Activated naive CD8-positive, alpha-beta T cell treated with anti-CD3 and anti-CD28 coated beads, Interleukin-2, amount 50 U/mL, for 16 hours (primary cell): ENCODE results near the gene SPTSSB.

ENCODE experiments used
- DNase-seq: peaks from one replicate; pipeline ENCODE4 v3.0.0-alpha.2; 2020; ENCODE audit warnings: low read depth, low spot score

The SPTSSB gene

DNA sequence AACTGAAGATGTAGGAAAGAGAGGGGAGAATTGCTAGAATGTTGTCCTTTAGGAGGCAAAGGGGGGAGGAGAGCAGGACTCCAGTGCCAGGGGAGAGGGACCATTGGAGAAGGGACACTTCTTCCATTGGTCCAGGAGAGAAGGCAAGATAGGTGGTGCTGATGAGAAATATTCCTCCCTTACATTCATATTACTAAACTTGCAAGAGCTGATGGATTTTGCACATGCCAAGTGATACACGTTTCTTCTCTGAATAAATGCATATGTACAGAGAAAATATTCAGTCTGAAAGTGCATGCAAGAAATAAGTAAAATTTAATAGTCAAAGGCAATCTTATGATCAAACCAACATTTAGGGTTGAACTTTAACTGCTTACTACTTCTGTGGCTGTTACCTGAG is 21.5 kb upstream of the SPTSSB start:
- DNase-seq = no peak

GRCh38 chr3:161390200-161390599 is 18.9 kb upstream of the SPTSSB start:
- DNase-seq = no peak

DNA sequence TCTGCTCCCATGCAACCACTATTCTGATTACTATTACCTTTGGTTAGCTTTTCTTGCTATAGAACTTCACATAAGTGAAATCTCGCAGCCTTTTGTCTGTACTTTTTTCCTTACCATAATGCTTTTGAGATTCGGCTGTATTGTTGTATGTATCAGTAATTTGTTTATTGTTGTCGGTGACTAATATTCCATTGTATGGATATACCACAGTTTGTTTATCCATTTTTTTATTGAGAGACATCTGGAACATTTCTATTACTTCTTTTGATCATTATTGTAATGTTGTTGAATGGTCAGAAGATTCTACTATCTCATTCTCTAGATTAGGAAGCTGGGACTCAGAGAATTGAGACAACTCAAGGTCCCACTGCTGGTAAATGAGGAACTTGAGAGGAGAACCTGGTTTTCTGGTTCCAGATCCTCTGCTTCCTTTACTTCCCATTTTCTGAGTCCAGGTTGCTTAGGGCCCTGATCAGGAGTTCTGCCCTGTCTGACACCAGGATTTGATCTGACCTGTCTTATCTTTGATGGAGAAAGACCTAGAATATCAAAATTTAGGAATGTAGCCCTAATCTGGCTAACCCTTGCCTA is 18.2 kb upstream of the SPTSSB start:
- no peak for DNase-seq

GRCh38 chr3:161388855-161389254 is 17.5 kb upstream of the SPTSSB start:
- DNase-seq = no peak

DNA sequence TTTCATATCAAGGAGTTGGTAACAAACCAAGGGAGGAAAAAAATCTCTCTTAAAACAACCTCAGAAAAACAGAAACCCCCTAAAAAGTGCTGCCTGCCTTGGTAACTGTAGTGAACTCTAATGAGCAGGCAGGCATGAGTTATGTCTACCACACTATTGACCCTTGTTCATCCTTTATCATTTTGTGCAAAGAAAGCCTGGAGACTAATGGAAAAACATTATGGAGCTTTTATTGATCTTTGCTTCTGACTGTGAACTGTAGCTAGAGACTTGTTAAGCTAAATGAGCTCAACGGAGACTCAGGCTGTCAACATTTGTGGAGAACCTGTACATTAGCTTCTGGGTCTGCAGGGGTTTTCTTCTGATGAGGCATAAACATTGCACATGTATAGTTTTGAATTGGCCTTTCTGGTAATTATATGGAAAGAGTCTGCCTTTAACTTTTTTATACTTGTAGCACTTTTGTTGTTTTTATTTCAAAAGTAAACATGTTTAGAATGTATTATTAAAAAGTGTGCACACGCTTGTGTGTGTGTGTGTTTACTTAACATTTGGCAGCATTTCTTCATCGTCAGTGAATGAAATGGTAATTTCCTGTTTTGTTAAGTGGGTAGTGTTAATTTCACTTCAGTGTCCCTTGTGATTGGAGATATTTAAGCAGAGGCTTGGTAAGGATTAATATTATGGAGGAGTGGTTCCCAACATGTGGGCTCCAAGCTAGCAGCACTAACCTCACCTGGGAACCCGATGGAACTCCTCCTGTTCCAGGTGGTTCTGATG is 15.9 kb upstream of the SPTSSB start:
- DNase-seq = no peak

DNA sequence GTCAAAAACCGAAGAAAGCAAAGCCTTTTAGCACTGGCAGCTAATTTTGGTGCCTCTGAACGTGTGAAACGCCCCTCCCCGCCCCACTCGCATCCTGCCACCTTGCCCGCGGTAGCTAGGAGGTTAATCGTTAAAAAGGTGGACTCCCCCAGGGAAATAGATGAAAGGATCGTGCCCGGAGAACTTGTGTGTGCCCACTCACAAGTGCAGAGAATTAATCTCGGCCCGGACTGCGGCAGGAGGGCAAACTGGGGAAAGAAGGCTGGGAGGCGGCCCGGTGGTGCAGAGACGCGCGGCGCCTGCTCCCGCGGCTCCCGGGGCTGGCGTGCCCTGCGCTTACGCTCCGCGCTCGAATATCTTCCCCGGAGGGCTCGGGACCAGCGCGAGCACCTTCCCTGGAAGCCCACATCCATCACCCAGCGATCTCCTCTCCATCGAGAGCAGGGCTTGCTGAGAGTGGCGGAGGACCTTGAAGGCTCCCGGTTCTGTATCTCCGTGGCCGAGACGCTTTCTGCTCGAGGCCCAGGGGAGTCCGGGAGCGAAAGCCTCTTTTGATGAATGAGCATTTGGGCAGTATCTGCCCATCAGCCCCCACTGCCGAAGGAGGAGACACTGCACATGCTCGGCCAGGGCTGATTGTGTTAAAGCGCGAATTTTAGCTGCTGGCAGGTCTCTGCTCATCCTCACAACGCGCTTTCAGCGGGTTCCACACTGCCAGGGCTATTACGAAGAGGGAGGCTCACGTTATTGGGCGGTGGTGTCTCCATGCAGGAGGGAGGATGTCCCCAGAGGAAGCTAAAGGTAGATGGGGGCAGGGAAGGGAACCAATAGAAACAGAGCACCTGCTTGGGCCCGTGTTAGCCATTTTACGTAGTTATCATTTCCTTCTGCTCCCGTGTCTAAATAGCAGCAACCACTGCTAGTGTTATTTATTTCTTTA is 1.3 kb upstream of the SPTSSB start:
- no peak for DNase-seq

DNA sequence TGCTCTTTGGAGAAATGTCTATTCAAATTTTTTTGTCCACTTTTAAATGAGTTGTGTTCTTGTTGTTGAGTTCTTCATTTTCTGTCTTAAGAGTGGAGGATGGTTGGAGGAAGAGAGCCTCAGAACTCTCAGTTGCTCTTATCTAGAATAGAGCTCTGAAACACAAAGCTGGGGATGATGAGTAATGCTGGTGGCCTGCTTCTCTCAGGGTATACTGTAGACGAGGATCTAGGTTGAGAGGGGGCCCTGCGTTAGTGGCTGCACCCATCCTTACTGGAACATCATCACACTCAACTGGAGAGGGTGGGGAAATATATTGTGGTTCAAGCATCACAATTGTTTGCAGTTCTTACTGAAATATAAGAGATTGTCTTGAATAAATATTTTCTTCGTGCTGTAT is 1.8 kb downstream of the SPTSSB start:
- DNase-seq = no peak

- DNase-seq = no peak
Measured at GRCh38 chr3:161366094-161366493, 5.2 kb downstream of the SPTSSB start.

GRCh38 chr3:161358488-161358887 is 12.8 kb downstream of the SPTSSB start:
- no peak for DNase-seq

DNA sequence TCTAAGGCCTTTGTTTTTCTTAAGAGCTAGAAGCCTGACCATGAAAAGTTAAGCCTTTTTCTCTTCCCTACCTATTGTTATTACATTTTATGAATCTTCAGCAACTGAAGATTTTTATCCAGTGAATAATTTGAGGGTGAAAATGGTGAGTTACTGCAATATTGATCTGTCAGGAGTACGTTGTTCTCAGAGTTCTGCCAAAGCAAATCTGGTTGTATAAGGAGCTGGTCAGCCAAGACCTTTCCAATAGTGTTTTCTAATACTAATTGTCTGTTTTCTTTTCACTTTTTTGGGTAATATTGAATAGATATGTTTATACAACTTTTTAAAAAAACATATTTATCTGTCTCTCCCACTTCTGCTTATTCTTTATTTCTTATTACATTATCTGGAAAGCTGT is 15.0 kb downstream of the SPTSSB start:
- DNase-seq = no peak

DNA sequence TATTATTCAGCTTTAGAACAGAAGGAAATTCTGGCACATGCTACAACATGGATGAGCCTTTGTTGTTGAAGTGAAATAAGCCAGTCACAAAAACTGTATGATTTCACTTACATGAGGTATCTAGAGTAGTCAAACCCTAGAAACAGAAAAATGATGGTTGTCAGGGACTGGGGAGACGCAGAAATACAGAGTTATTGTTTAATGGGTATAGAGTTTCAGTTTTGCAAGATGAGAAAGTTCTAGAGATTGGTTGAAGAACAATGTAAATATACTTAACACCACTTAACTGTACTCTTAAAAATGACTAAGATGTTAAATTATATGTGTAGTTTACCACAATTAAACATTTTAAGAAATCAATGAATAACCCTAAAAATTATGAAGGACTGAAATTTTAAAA is 15.8 kb downstream of the SPTSSB start:
- no peak for DNase-seq

DNA sequence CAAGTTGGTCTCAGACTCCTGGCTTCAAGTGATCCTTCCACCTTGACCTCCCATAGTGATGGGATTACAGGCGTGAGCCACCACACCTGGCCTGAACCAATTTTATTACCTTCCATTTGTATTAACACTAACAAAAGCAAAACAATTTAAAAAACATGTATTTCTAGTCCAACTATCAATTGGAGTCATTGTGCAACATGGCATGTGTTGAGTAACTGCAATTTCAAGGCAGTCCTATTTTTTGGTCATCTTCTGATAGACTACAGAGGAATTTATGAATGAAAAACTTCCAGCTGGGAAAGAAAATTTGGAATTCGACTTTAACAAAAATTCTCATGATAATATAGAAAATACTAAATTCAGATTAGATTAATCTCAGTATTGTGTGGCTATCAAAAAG is 16.8 kb downstream of the SPTSSB start:
- DNase-seq = no peak

DNA sequence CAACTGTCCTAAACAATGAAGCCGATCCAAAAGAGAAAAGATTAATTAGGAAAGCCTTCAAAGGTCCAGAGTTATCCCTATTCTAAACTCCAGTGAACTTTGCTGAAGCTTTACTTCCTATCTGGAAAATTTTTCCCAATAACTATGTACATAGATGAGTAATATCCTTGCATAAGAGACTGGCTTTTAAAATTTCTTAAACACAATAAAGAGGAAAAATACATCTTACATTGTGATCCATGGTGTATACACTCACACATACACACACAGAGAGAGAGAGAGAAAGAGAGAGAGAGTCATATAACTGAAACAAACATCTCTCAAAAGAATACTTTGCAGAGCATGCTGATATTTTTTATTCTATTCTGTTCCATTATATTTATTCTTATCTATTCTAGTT is 20.0 kb downstream of the SPTSSB start:
- no peak for DNase-seq

GRCh38 chr3:161350916-161351315 is 20.4 kb downstream of the SPTSSB start:
- DNase-seq = no peak

DNA sequence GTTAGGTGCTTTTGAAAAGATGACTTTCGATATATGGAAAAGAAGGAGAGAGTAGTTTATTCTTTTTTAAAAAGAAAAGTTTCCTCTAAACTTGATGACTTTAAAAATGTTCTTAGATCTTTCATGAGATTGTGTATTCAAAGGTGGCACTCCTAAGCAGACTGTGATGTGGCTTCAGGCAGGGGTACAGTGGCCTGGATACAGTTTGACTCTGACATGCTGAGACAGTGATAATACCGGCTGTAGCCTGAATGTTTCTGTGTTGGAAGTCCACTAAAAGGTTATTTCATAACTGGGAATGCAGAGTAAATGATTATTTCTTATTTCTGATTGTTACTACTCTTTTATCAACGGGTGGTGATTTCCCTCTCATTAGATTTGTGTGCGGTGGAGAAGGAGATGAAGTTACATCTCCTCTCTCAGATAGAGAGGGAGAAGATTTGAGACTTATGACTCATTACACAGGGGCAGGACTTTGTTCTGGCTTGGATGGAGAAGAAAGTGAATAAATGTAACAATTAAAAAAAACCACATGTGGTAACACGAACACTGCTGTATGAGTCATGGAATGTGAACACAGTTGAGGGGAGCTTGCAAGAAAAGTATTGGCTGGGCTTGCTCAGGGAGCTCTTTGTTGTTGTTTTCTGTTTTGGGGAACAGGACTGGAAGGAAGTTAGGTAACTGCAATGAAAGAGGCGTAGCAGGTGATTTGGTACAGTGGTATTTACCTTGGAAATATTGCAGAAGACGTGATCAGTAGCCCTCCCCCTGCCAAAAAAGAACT is 21.6 kb downstream of the SPTSSB start:
- DNase-seq = no peak

- DNase-seq = no peak
Measured at GRCh38 chr3:161348796-161349400, 22.4 kb downstream of the SPTSSB start.

- DNase-seq = no peak
Measured at GRCh38 chr3:161347726-161348125, 23.6 kb downstream of the SPTSSB start.

GRCh38 chr3:161345023-161345422 is 26.3 kb downstream of the SPTSSB start:
- no peak for DNase-seq

GRCh38 chr3:161343986-161344385 is 27.3 kb downstream of the SPTSSB start:
- no peak for DNase-seq

DNA sequence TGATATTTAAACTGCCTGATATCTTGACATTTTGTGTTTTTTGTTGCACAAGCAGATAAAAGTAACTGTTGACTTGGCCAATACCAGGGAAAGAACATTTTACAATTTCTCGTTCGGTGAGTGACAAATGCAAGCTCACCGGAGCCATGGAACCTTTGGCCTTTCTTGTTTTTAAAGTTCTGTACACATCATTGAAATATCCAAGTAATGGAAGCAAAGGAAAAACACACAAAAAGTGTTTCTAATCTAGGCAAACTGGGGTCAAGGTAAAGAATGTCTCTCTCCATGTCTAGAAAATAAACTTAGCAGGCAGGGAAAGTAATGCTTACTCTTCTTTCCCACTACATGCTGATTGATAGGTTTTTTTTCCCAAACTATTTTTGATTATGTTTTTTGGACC is 27.8 kb downstream of the SPTSSB start:
- DNase-seq = no peak

DNA sequence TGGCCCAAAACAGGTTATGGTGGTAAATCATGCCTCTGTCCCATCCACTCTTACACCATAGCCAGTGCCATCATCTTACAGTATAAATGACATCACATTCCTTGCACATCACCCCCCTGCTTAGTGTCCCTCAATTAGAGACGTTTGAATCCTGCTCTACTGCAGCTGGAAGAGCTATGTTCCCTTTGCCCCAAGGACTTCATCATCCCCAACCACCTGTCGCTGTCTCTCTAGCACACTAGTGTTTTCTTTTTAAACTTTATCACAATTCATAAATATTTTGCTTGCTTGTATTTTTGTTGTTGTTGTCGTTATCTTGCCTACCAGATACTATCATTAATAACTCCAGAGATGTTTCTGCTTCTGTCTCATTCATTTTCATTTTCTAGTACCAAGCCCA is 28.7 kb downstream of the SPTSSB start:
- DNase-seq = no peak
